ENCODE measurements around the gene BLNK.
A peak's percentile ranks its signal among the peaks of the same experiment; 100 is the strongest.

The BLNK gene

DNA sequence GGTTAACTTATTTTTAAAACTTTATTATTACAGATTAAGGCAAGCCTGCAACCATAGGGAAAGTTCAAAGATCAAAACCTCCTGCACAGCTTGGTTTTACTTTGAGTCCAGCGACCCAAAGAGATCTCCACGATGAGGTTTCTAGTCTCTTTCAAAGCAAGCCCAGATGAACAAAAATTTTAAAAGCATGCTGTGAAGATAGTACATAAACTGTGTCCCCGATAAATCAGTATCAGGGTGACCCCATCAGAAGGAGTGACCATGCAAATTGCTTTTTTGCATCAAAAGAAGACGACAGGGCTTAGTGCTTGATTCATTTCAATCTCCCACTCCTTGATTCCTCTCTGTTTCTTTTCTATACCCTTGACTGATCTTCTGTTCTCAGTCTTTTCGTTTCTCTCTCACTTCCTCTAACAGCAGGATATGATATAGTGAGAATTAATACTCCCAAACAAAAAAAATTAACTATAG is 16.8 kb upstream of the BLNK start:
- TF ChIP-seq, protein P1, sequence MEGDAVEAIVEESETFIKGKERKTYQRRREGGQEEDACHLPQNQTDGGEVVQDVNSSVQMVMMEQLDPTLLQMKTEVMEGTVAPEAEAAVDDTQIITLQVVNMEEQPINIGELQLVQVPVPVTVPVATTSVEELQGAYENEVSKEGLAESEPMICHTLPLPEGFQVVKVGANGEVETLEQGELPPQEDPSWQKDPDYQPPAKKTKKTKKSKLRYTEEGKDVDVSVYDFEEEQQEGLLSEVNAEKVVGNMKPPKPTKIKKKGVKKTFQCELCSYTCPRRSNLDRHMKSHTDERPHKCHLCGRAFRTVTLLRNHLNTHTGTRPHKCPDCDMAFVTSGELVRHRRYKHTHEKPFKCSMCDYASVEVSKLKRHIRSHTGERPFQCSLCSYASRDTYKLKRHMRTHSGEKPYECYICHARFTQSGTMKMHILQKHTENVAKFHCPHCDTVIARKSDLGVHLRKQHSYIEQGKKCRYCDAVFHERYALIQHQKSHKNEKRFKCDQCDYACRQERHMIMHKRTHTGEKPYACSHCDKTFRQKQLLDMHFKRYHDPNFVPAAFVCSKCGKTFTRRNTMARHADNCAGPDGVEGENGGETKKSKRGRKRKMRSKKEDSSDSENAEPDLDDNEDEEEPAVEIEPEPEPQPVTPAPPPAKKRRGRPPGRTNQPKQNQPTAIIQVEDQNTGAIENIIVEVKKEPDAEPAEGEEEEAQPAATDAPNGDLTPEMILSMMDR (conservative IDR thresholded peaks at IDR 0.05; ENCODE audit: low read depth), result no peak
- CTCF ChIA-PET, result interaction anchor here (0.6 to 3.7 kb wide), 6 partner anchors 15 to 851 kb away, joined by 3 to 29 read pairs (median 4); no protein-coding TSS in a partner anchor
- POLR2A ChIA-PET (ENCODE audit: low non-redundant PET), result no interaction called here
- DNase-seq (ENCODE audit: low spot score), result no peak
- no peak overlapping the region for H3K27ac ChIP-seq

DNA sequence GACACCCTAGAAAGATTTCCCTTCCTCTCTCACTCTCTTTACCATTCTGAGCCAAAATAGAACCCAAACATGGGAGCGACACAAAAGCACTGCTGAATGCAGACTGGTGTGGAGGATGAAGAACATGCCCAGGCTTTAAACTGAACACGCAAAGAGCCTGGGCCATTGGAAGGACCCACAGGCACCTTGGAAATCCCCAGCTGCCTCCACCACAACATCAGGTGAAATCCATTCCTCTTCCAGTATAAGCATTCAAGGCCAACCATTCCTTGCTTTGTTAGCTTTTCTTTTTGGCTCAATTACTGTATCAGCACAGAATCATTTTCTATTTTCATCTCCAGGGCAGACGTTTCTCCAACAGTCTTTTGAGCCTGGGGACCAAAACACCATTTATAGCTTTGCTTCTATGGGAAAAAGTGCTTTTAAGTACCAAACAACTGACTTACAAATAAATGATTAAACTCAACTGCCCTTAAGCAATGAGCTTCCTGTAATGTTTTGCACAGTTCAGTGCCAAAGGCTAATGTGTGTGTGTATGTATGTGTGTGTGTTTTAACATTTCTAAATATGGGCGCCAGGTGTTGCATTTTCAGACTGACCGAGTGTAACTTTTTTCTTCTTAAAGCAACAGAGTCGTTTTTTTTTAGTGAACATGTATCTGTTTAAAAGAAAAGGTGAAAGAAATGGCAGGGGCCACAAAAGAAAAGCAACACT is 16.2 kb upstream of the BLNK start:
- CTCF ChIA-PET, result interaction anchor here (0.6 to 3.7 kb wide), 10 partner anchors 14 to 851 kb away, joined by 3 to 29 read pairs (median 4); no protein-coding TSS in a partner anchor

GRCh38 chr10:96285331-96285752 is 14.0 kb upstream of the BLNK start:
- TF ChIP-seq, protein P1 (conservative IDR thresholded peaks at IDR 0.05; ENCODE audit: low read depth), result no peak
- no peak overlapping the region for H3K27ac ChIP-seq
- no peak for DNase-seq (ENCODE audit: low spot score)
- ChIA-PET CTCF (interaction anchor here (3.7 kb wide), 1 partner anchor 56 kb away, joined by 29 read pairs; no protein-coding TSS in a partner anchor), POLR2A (ENCODE audit: low non-redundant PET) (no interaction called here)

More for the DNA sequence above, 16.2 kb upstream of the BLNK start:
- H3K27ac ChIP-seq, result peak overlapping the region; percentile 33; the same call in 1 of the 2 replicates
- DNase-seq (ENCODE audit: low spot score), result peak; percentile 21
- TF ChIP-seq, protein P1 (conservative IDR thresholded peaks at IDR 0.05; ENCODE audit: low read depth), result no peak
- POLR2A ChIA-PET (ENCODE audit: low non-redundant PET), result no interaction called here

DNA sequence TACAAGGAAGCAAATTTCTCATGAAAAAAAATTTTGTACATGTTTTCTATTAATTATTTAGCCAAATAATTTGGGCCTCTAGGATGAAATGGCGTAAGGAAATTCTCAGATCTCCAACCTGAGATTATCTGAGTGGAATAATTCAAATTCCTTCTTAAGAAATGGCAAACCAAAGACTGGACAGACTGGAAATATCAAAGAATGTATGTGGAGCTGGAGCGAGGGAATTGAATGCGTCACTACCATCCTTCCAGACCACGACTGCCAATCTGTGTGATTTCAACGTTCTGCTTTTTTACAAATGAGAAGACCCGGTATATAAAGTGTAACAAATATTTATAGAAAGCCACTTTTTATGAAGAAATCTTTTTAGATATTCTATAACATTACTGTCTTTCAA is 12.4 kb upstream of the BLNK start:
- H3K27ac ChIP-seq, result no peak overlapping the region
- CTCF ChIA-PET, result interaction anchor here (0.7 kb wide), 1 partner anchor 587 kb away, joined by 3 read pairs; no protein-coding TSS in a partner anchor
- POLR2A ChIA-PET (ENCODE audit: low non-redundant PET), result no interaction called here
- DNase-seq (ENCODE audit: low spot score), result no peak
- TF ChIP-seq, protein P1 (conservative IDR thresholded peaks at IDR 0.05; ENCODE audit: low read depth), result no peak

GRCh38 chr10:96283351-96283750 is 12.0 kb upstream of the BLNK start:
- no peak for DNase-seq (ENCODE audit: low spot score)
- H3K27ac ChIP-seq, result no peak overlapping the region
- CTCF ChIA-PET, result no interaction called here
- TF ChIP-seq, protein P1 (conservative IDR thresholded peaks at IDR 0.05; ENCODE audit: low read depth), result no peak
- POLR2A ChIA-PET (ENCODE audit: low non-redundant PET), result no interaction called here

- POLR2A ChIA-PET (ENCODE audit: low non-redundant PET), result no interaction called here
- DNase-seq (ENCODE audit: low spot score), result peak; percentile 23
- CTCF ChIA-PET, result interaction anchor here (0.5 to 1.3 kb wide), 7 partner anchors 10 to 573 kb away, joined by 3 to 6 read pairs (median 3); partner anchors contain the start of gene BLNK
- TF ChIP-seq, protein P1 (conservative IDR thresholded peaks at IDR 0.05; ENCODE audit: low read depth), result no peak
- H3K27ac ChIP-seq, result no peak overlapping the region
Observed at GRCh38 chr10:96281444-96282029, 10.2 kb upstream of the BLNK start.

Data from RWPE1 (cell line).